Activated gamma-delta T cell treated with anti-CD3 and anti-CD28 coated beads, Interleukin-2, amount 50 U/mL, for 16 hours (primary cell): ENCODE results near the gene ARGFX.
"Not testable (repeated sequence)": the region's sequence is repeated elsewhere in the genome, so short reads cannot be mapped to it uniquely, and the experiment has no call there.

Source experiments
- DNase-seq: peaks from one replicate; pipeline ENCODE4 v3.0.0-alpha.2; 2020; ENCODE audit warnings: low read depth

The ARGFX gene

GRCh38 chr3:121599900-121600299, 32.2 kb downstream of the ARGFX start:
- DNase-seq, result not testable (repeated sequence)

DNA sequence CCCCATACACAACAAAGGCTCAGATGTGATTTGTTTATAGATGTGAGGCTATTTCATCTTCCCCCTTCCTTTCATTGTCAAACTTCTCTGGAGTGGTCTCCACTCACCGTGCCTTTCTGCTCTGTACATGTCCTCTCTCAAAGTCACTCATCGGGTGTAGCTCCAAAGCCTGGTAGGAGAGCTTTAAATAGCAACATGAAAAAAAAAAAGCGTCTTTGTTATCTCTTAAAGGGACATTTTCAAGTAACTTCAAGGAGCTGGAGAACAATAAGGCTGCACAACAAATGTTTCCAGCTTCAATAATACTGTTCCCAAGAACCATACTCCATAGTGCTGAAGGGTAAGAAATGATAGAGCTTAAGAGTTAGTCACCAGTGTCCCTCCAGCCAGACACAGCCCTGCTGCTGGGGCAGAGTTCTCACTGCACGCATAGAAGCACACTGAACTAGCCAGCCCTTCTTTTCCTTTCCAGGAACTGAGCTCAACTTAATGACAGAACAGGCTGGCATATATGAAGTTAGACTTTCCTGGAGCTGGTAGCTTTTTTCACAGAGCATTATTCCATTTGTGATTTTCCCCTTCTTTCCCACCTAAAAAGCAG, 33.6 kb downstream of the ARGFX start:
- DNase-seq, result no peak

- no peak for DNase-seq
Observed at GRCh38 chr3:121604759-121605158, 37.0 kb downstream of the ARGFX start.

GRCh38 chr3:121606106-121606505, 38.4 kb downstream of the ARGFX start:
- no peak for DNase-seq
